Measurements from ENCODE around the gene CDRT15L2. TPM values are rescaled to one million over a fixed set of nuclear protein-coding genes. Genes with fewer than 3 reads are reported as not detected.
"Not testable (repeated sequence)": the region's sequence is repeated elsewhere in the genome, so short reads cannot be mapped to it uniquely, and the experiment has no call there.

The CDRT15L2 gene
- not detected for total RNA-seq

GRCh38 chr17:20579424-20579823 is at the start of gene CDRT15L2:
CDRT15L2 (plus strand) TSS chr17:20579724; CDS start chr17:20579744, 20 bp downstream.
- H3K27ac ChIP-seq; H3K4me1 ChIP-seq; H3K9ac ChIP-seq (ENCODE audit: low read depth in 2 of 2, low read length in 2 of 2); H3K36me3 ChIP-seq; DNase-seq; H3K4me3 ChIP-seq; H3K9me3 ChIP-seq; H3K27me3 ChIP-seq; intact Hi-C loops (cut with DNase I): not testable (repeated sequence)

- H3K36me3 ChIP-seq; H3K27ac ChIP-seq; intact Hi-C loops (cut with DNase I); H3K9me3 ChIP-seq; H3K4me3 ChIP-seq; H3K9ac ChIP-seq (ENCODE audit: low read depth in 2 of 2, low read length in 2 of 2); H3K4me1 ChIP-seq; DNase-seq; H3K27me3 ChIP-seq: not testable (repeated sequence)
Observed at GRCh38 chr17:20530104-20530503, 49.4 kb upstream of the CDRT15L2 start.

GRCh38 chr17:20532544-20533090 is 46.9 kb upstream of the CDRT15L2 start:
- H3K9me3 ChIP-seq; H3K4me3 ChIP-seq; H3K4me1 ChIP-seq; H3K27me3 ChIP-seq; H3K36me3 ChIP-seq; H3K27ac ChIP-seq; H3K9ac ChIP-seq (ENCODE audit: low read depth in 2 of 2, low read length in 2 of 2); intact Hi-C loops (cut with DNase I): not testable (repeated sequence)
- peak; percentile 27 for DNase-seq

- H3K4me1 ChIP-seq; H3K27ac ChIP-seq; H3K9ac ChIP-seq (ENCODE audit: low read depth in 2 of 2, low read length in 2 of 2); H3K27me3 ChIP-seq; H3K36me3 ChIP-seq; H3K4me3 ChIP-seq; intact Hi-C loops (cut with DNase I); H3K9me3 ChIP-seq: not testable (repeated sequence)
- DNase-seq: peak; percentile 21
Observed at GRCh38 chr17:20533206-20533605, 46.3 kb upstream of the CDRT15L2 start.

GRCh38 chr17:20534711-20535550 is 44.6 kb upstream of the CDRT15L2 start:
- H3K27me3 ChIP-seq; intact Hi-C loops (cut with DNase I); H3K27ac ChIP-seq; H3K4me1 ChIP-seq; H3K4me3 ChIP-seq; H3K9ac ChIP-seq (ENCODE audit: low read depth in 2 of 2, low read length in 2 of 2); H3K9me3 ChIP-seq; DNase-seq; H3K36me3 ChIP-seq: not testable (repeated sequence)

- H3K4me3 ChIP-seq; H3K4me1 ChIP-seq; H3K9ac ChIP-seq (ENCODE audit: low read depth in 2 of 2, low read length in 2 of 2); H3K27me3 ChIP-seq; H3K9me3 ChIP-seq; H3K27ac ChIP-seq; H3K36me3 ChIP-seq; DNase-seq; intact Hi-C loops (cut with DNase I): not testable (repeated sequence)
Observed at GRCh38 chr17:20540414-20540813, 39.1 kb upstream of the CDRT15L2 start.

GRCh38 chr17:20540865-20541264 is 38.7 kb upstream of the CDRT15L2 start:
- H3K9me3 ChIP-seq; H3K9ac ChIP-seq (ENCODE audit: low read depth in 2 of 2, low read length in 2 of 2); H3K27ac ChIP-seq; H3K4me1 ChIP-seq; H3K36me3 ChIP-seq; intact Hi-C loops (cut with DNase I); H3K4me3 ChIP-seq; H3K27me3 ChIP-seq: not testable (repeated sequence)
- peak; percentile 38 for DNase-seq

GRCh38 chr17:20541853-20542546 is 37.5 kb upstream of the CDRT15L2 start:
- H3K4me3 ChIP-seq; intact Hi-C loops (cut with DNase I); H3K27ac ChIP-seq; H3K36me3 ChIP-seq; H3K9ac ChIP-seq (ENCODE audit: low read depth in 2 of 2, low read length in 2 of 2); H3K4me1 ChIP-seq; H3K9me3 ChIP-seq; H3K27me3 ChIP-seq: not testable (repeated sequence)
- peak; percentile 31 for DNase-seq

GRCh38 chr17:20547923-20548322 is 31.6 kb upstream of the CDRT15L2 start:
- intact Hi-C loops (cut with DNase I); H3K4me1 ChIP-seq; H3K9me3 ChIP-seq; DNase-seq; H3K27me3 ChIP-seq; H3K4me3 ChIP-seq; H3K9ac ChIP-seq (ENCODE audit: low read depth in 2 of 2, low read length in 2 of 2); H3K36me3 ChIP-seq; H3K27ac ChIP-seq: not testable (repeated sequence)

GRCh38 chr17:20552920-20553319 is 26.6 kb upstream of the CDRT15L2 start:
- H3K9ac ChIP-seq (ENCODE audit: low read depth in 2 of 2, low read length in 2 of 2); H3K4me3 ChIP-seq; H3K9me3 ChIP-seq; DNase-seq; H3K4me1 ChIP-seq; intact Hi-C loops (cut with DNase I); H3K27ac ChIP-seq; H3K27me3 ChIP-seq; H3K36me3 ChIP-seq: not testable (repeated sequence)

- DNase-seq; H3K27ac ChIP-seq; H3K9me3 ChIP-seq; H3K27me3 ChIP-seq; H3K4me1 ChIP-seq; H3K9ac ChIP-seq (ENCODE audit: low read depth in 2 of 2, low read length in 2 of 2); H3K36me3 ChIP-seq; intact Hi-C loops (cut with DNase I); H3K4me3 ChIP-seq: not testable (repeated sequence)
Observed at GRCh38 chr17:20554728-20555127, 24.8 kb upstream of the CDRT15L2 start.

GRCh38 chr17:20555135-20556010 is 24.2 kb upstream of the CDRT15L2 start:
- H3K4me1 ChIP-seq; H3K4me3 ChIP-seq; H3K9me3 ChIP-seq; H3K36me3 ChIP-seq; H3K27ac ChIP-seq; intact Hi-C loops (cut with DNase I); H3K27me3 ChIP-seq; DNase-seq; H3K9ac ChIP-seq (ENCODE audit: low read depth in 2 of 2, low read length in 2 of 2): not testable (repeated sequence)

GRCh38 chr17:20558096-20558495 is 21.4 kb upstream of the CDRT15L2 start:
- H3K4me3 ChIP-seq; H3K27me3 ChIP-seq; H3K27ac ChIP-seq; intact Hi-C loops (cut with DNase I); H3K9ac ChIP-seq (ENCODE audit: low read depth in 2 of 2, low read length in 2 of 2); DNase-seq; H3K4me1 ChIP-seq; H3K9me3 ChIP-seq; H3K36me3 ChIP-seq: not testable (repeated sequence)
